ENCODE measurements around the gene GIGYF2.

- TF ChIP-seq CTCF (IDR thresholded peaks at IDR 0.05) (no peak), POLR2AphosphoS5 (IDR thresholded peaks at IDR 0.05; ENCODE audit: low read depth, low read length) (no peak), REST (IDR thresholded peaks at IDR 0.05; ENCODE audit: insufficient read depth in 1 of 2, low read depth in 2 of 2, low read length in 1 of 2) (no peak), SIN3A (IDR thresholded peaks at IDR 0.05; ENCODE audit: borderline replicate concordance, insufficient read depth, low read depth, low read length) (no peak)
These were observed 201.7 kb downstream of the GIGYF2 start for GRCh38 chr2:232898592-232899543.
